Measurements from ENCODE around the gene CFAP119. TPM values are rescaled to one million over a fixed set of nuclear protein-coding genes. Genes with fewer than 3 reads are reported as not detected.

The CFAP119 gene
- total and polyA plus RNA-seq, 2 donors from 2014 or later, result 12.2 to 13.5 TPM

DNA sequence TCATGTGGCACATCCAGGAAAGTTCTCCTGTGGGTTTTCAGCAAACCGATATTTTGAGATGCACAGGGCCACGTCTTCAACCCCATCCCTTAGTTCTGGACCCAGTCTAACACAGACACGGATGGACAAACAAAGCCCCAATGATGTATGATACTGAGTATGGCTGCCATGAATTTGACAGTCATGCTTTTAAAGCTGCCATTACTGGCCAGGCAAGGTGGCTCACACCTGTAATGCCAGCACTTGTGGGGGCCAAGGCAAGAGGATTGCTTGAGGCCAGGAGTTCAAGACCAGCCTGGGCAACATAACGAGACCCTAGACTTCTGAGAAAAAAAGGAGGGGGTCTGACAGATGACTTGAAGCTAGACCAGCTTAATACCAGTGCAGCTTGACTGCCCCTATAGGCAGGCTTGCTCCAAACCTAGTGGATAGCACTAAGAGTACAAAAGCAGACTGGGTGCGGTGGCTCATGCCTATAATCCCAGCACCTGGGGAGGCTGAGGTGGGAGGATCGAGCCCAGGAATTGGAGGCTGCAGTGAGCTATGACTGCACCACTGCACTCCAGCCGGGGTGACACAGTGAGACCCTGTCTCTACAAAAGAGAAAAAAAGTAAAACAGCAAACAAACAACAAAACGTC is 35.9 kb upstream of the CFAP119 start:
- FAIRE-seq (no peak), DNase-seq (peak in 1 of 5 donors; percentile 23)
- no peak overlapping the region for H3K27ac ChIP-seq (ENCODE audit: low read depth in 2 of 2, low read length in 2 of 2)
- H3K27me3 ChIP-seq (ENCODE audit: control insufficient read depth, insufficient read depth, low read length), result no peaks in the 10 kb centered on the region
- intact Hi-C loops (cut with DNase I), result no loop called here
- H3K9ac ChIP-seq (ENCODE audit: low read length in 3 of 3), result no peak overlapping the region
- H3K4me3 ChIP-seq (ENCODE audit: low read length in 3 of 3), result no peak overlapping the region
- no peaks in the 10 kb centered on the region for H3K4me1 ChIP-seq (ENCODE audit: control insufficient read depth in 2 of 3, insufficient read depth in 2 of 3, low read depth in 1 of 3, low read length in 3 of 3)
- TF ChIP-seq, protein P1, sequence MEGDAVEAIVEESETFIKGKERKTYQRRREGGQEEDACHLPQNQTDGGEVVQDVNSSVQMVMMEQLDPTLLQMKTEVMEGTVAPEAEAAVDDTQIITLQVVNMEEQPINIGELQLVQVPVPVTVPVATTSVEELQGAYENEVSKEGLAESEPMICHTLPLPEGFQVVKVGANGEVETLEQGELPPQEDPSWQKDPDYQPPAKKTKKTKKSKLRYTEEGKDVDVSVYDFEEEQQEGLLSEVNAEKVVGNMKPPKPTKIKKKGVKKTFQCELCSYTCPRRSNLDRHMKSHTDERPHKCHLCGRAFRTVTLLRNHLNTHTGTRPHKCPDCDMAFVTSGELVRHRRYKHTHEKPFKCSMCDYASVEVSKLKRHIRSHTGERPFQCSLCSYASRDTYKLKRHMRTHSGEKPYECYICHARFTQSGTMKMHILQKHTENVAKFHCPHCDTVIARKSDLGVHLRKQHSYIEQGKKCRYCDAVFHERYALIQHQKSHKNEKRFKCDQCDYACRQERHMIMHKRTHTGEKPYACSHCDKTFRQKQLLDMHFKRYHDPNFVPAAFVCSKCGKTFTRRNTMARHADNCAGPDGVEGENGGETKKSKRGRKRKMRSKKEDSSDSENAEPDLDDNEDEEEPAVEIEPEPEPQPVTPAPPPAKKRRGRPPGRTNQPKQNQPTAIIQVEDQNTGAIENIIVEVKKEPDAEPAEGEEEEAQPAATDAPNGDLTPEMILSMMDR (IDR thresholded peaks at IDR 0.05; ENCODE audit: borderline replicate concordance, extremely low read depth, insufficient read depth), result no peak
- H3K9me3 ChIP-seq (ENCODE audit: control insufficient read depth in 2 of 3, insufficient read depth in 1 of 3, low read length in 3 of 3), result no peaks in the 10 kb centered on the region
- no peaks in the 10 kb centered on the region for H3K36me3 ChIP-seq (ENCODE audit: control insufficient read depth in 2 of 3, insufficient read depth in 3 of 3, low read length in 3 of 3)

DNA sequence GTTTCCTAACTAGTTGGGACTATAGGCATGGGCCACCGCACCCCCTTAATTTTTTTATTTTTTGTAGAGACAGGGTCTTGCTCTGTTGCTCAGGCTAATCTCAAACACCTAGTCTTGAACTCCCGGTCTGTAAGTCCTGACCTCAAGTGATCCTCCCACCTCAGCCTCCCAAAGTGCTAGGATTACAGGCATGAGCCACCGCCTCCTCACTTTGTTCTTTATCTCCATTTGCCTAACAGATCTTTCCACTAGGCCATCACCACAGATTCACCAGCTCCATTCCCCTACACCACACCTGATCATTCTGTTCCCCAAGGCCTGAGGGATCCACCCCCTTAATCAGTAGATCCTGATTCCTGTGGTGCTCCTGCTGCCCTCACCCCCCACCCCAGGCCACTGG is 32.8 kb upstream of the CFAP119 start:
- Histone ChIP-seq H3K4me3 (ENCODE audit: low read length in 3 of 3) (no peak overlapping the region), H3K9me3 (ENCODE audit: control insufficient read depth in 2 of 3, insufficient read depth in 1 of 3, low read length in 3 of 3) (no peaks in the 10 kb centered on the region), H3K27ac (ENCODE audit: low read depth in 2 of 2, low read length in 2 of 2) (no peak overlapping the region), H3K36me3 (ENCODE audit: control insufficient read depth in 2 of 3, insufficient read depth in 3 of 3, low read length in 3 of 3) (no peaks in the 10 kb centered on the region), H3K27me3 (ENCODE audit: control insufficient read depth, insufficient read depth, low read length) (no peaks in the 10 kb centered on the region), H3K9ac (ENCODE audit: low read length in 3 of 3) (no peak overlapping the region), H3K4me1 (ENCODE audit: control insufficient read depth in 2 of 3, insufficient read depth in 2 of 3, low read depth in 1 of 3, low read length in 3 of 3) (no peaks in the 10 kb centered on the region)
- FAIRE-seq, result no peak
- TF ChIP-seq, protein P1 (IDR thresholded peaks at IDR 0.05; ENCODE audit: borderline replicate concordance, extremely low read depth, insufficient read depth), result no peak
- intact Hi-C loops (cut with DNase I), result no loop called here
- no peak for DNase-seq

GRCh38 chr16:30793508-30794069 is 31.7 kb upstream of the CFAP119 start:
- intact Hi-C loops (cut with DNase I), result no loop called here
- no peak for DNase-seq
- H3K27me3 ChIP-seq (ENCODE audit: control insufficient read depth, insufficient read depth, low read length), result no peaks in the 10 kb centered on the region

More at GRCh38 chr16:30793508-30794069, 31.7 kb upstream of the CFAP119 start:
- Histone ChIP-seq H3K9me3 (ENCODE audit: control insufficient read depth in 2 of 3, insufficient read depth in 1 of 3, low read length in 3 of 3) (no peaks in the 10 kb centered on the region), H3K9ac (ENCODE audit: low read length in 3 of 3) (no peak overlapping the region), H3K4me1 (ENCODE audit: control insufficient read depth in 2 of 3, insufficient read depth in 2 of 3, low read depth in 1 of 3, low read length in 3 of 3) (no peaks in the 10 kb centered on the region), H3K36me3 (ENCODE audit: control insufficient read depth in 2 of 3, insufficient read depth in 3 of 3, low read length in 3 of 3) (no peaks in the 10 kb centered on the region), H3K4me3 (ENCODE audit: low read length in 3 of 3) (no peak overlapping the region), H3K27ac (ENCODE audit: low read depth in 2 of 2, low read length in 2 of 2) (no peak overlapping the region)
- TF ChIP-seq, protein P1 (IDR thresholded peaks at IDR 0.05; ENCODE audit: borderline replicate concordance, extremely low read depth, insufficient read depth), result no peak
- FAIRE-seq, result no peak

Measured in kidney (tissue), 14 donors.